OCI-LY1 (cell line): ENCODE results near the gene KIRREL3.

ENCODE experiments used
- H2AFZ ChIP-seq: fragments of 200-600 bp; sonication (generic), shearing (Covaris generic); 2 replicates; pipeline ENCODE4 v1.6.0; 2014; ENCODE audit warnings: antibody characterized with exemption, mild to moderate bottlenecking, low read length
- H3F3A ChIP-seq: fragments of 200-600 bp; sonication (generic), shearing (Covaris generic); 2 replicates; pipeline ENCODE4 v1.6.0; 2014; ENCODE audit warnings: mild to moderate bottlenecking, antibody characterized with exemption, low read length, moderate library complexity; ENCODE audit not compliant: insufficient read depth
- H3K27ac ChIP-seq: fragments of 200-600 bp; sonication (generic); 2 replicates; pipeline ENCODE4 v1.5.1; 2014; ENCODE audit warnings: low read length, mixed run types, mild to moderate bottlenecking, low read depth; ENCODE audit not compliant: poor library complexity, severe bottlenecking
- H3K27me3 ChIP-seq: fragments of 200-600 bp; sonication (generic); 2 replicates; pipeline ENCODE4 v1.6.0; 2014; ENCODE audit warnings: antibody characterized with exemption, mild to moderate bottlenecking, low read length, moderate library complexity; ENCODE audit not compliant: insufficient read depth
- H3K36me3 ChIP-seq: fragments of 200-600 bp; sonication (generic); 2 replicates; pipeline ENCODE4 v1.6.1; 2014; ENCODE audit warnings: mild to moderate bottlenecking, antibody characterized with exemption, low read length, moderate library complexity, mixed read lengths; ENCODE audit not compliant: insufficient read depth
- H3K4me1 ChIP-seq: fragments of 200-600 bp; sonication (generic); 2 replicates; pipeline ENCODE4 v1.5.1; 2014; ENCODE audit warnings: mild to moderate bottlenecking, low read length, moderate library complexity; ENCODE audit not compliant: insufficient read depth, severe bottlenecking
- H3K4me2 ChIP-seq: fragments of 200-600 bp; sonication (generic), shearing (Covaris generic); 2 replicates; pipeline ENCODE4 v1.6.1; 2014; ENCODE audit warnings: low read length
- H3K4me3 ChIP-seq: fragments of 200-600 bp; sonication (generic); 2 replicates; pipeline ENCODE4 v1.5.1; 2014; ENCODE audit warnings: low read length, low read depth, mild to moderate bottlenecking, mixed read lengths; ENCODE audit not compliant: poor library complexity, severe bottlenecking
- H3K79me2 ChIP-seq: fragments of 200-600 bp; shearing (Covaris generic); 2 replicates; pipeline ENCODE4 v1.6.1; 2016; ENCODE audit warnings: mixed run types, low read length, mixed read lengths; ENCODE audit not compliant: insufficient read depth
- H3K9ac ChIP-seq: fragments of 200-600 bp; sonication (generic), shearing (Covaris generic); 2 replicates; pipeline ENCODE4 v1.6.1; 2014; ENCODE audit warnings: mild to moderate bottlenecking, low read length, mixed read lengths
- H3K9me2 ChIP-seq: fragments of 200-600 bp; sonication (generic), shearing (Covaris generic); 2 replicates; pipeline ENCODE4 v1.6.1; 2014; ENCODE audit warnings: low read depth, mild to moderate bottlenecking, low read length, mixed read lengths
- H3K9me3 ChIP-seq: fragments of 200-600 bp; shearing (Covaris generic); 2 replicates; pipeline ENCODE4 v1.6.1; 2014; ENCODE audit warnings: low read length, mixed read lengths
- H4K20me1 ChIP-seq: fragments of 200-600 bp; sonication (generic), shearing (Covaris generic); 2 replicates; pipeline ENCODE4 v1.6.0; 2016; ENCODE audit warnings: mild to moderate bottlenecking, low read length; ENCODE audit not compliant: insufficient read depth
- EZH2 ChIP-seq: fragments of 200-600 bp; sonication (generic), shearing (Covaris generic); IDR thresholded peaks from 2 replicates; pipeline ENCODE4 v1.8.0; 2017; ENCODE audit warnings: borderline replicate concordance, mixed run types, mild to moderate bottlenecking, antibody characterized with exemption, low read length, moderate library complexity, mixed read lengths
- TF ChIP-seq, protein P1 (sequence below): fragments of 200-600 bp; sonication (generic), shearing (Covaris generic); IDR thresholded peaks from 2 replicates; pipeline ENCODE4 v1.5.1; 2017; ENCODE audit warnings: mild to moderate bottlenecking, antibody characterized with exemption, low read length, moderate library complexity, mixed read lengths

The KIRREL3 gene

DNA sequence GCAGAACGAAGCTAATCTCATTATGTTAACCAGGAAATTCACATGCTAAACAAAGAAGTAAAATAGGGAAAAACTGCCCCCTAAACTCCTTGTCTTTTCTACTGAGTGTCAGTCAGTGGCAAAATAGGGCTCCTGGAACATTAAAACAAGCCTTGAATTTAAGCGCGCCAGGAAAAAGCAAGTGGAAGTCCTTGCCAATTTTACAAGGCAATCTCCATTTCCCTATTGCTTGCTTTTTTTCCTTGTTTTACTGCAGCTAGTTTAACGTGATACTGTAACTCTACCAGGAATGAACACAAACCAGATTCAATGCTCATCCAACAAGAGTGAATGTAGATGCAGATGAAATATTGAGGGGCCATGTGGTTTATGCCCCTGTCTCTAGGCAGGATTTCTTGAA lies 28.1 kb upstream of the KIRREL3 start:
- H3K27me3 ChIP-seq = no peaks in the 10 kb centered on the region

DNA sequence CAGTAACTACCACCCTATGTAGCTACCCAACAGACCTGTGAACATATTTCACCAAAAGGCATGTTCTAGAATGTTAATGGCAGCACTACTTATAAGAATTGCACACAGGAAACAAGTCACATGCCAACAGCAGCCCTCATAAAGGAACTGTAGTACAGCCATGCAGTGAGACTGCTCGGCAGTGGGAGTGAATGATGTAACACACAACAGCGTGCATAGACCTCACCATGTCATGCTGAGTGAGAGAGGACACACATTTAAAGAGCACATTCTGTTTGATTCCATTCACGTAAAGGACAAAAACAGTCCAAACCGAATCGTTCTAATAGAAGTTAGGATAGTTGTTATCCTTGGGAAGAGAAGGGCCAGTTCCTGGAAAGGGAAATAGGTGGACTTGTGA lies 27.2 kb upstream of the KIRREL3 start:
- H3K36me3 ChIP-seq = no peaks in the 10 kb centered on the region
- no peaks in the 10 kb centered on the region for H3K4me1 ChIP-seq
- no peak overlapping the region for H3K27ac ChIP-seq
- H3K4me2 ChIP-seq = no peak overlapping the region
- H3K9ac ChIP-seq = no peak overlapping the region
- TF ChIP-seq EZH2 = no peak
- TF ChIP-seq, protein P1, sequence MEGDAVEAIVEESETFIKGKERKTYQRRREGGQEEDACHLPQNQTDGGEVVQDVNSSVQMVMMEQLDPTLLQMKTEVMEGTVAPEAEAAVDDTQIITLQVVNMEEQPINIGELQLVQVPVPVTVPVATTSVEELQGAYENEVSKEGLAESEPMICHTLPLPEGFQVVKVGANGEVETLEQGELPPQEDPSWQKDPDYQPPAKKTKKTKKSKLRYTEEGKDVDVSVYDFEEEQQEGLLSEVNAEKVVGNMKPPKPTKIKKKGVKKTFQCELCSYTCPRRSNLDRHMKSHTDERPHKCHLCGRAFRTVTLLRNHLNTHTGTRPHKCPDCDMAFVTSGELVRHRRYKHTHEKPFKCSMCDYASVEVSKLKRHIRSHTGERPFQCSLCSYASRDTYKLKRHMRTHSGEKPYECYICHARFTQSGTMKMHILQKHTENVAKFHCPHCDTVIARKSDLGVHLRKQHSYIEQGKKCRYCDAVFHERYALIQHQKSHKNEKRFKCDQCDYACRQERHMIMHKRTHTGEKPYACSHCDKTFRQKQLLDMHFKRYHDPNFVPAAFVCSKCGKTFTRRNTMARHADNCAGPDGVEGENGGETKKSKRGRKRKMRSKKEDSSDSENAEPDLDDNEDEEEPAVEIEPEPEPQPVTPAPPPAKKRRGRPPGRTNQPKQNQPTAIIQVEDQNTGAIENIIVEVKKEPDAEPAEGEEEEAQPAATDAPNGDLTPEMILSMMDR = no peak
- H3K4me3 ChIP-seq = no peak overlapping the region
- H3K27me3 ChIP-seq = no peaks in the 10 kb centered on the region
- H3F3A ChIP-seq = no peaks in the 10 kb centered on the region
- no peaks in the 10 kb centered on the region for H4K20me1 ChIP-seq
- no peak overlapping the region for H2AFZ ChIP-seq
- H3K9me3 ChIP-seq = no peaks in the 10 kb centered on the region
- no peaks in the 10 kb centered on the region for H3K9me2 ChIP-seq
- H3K79me2 ChIP-seq = no peaks in the 10 kb centered on the region

More for the DNA sequence above, 28.1 kb upstream of the KIRREL3 start:
- Histone ChIP-seq H3F3A (no peaks in the 10 kb centered on the region), H3K4me1 (no peaks in the 10 kb centered on the region), H3K27ac (no peak overlapping the region), H3K79me2 (no peaks in the 10 kb centered on the region), H3K9me3 (no peaks in the 10 kb centered on the region), H3K36me3 (no peaks in the 10 kb centered on the region), H3K4me3 (no peak overlapping the region), H3K4me2 (no peak overlapping the region), H3K9me2 (no peaks in the 10 kb centered on the region), H2AFZ (no peak overlapping the region), H4K20me1 (no peaks in the 10 kb centered on the region), H3K9ac (no peak overlapping the region)
- TF ChIP-seq, protein P1 = no peak
- TF ChIP-seq EZH2 = no peak

DNA sequence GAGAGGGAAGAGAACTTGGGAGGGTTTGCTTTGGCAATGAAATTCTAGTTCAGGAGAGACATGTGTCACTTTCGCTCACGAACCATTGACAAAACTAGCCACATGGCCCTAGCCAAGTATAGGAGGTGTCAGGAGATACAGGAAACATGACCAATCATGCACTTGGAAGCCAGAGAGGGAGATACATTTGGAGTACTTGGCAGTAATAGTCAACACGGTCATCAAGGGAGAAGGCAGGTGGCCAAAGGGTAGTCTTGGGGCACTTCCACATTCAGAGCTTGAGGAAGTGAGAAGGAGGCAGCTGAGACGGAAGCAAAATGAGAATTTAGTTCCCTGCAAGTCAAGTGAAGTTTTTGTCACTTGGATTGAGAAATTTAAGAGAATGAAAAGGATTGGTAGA lies 26.4 kb upstream of the KIRREL3 start:
- Histone ChIP-seq H3K79me2 (no peaks in the 10 kb centered on the region), H2AFZ (no peak overlapping the region), H3K4me1 (no peaks in the 10 kb centered on the region), H3K27me3 (no peaks in the 10 kb centered on the region), H3K4me2 (no peak overlapping the region), H3K9ac (no peak overlapping the region), H4K20me1 (no peaks in the 10 kb centered on the region), H3K9me3 (no peaks in the 10 kb centered on the region), H3F3A (no peaks in the 10 kb centered on the region), H3K36me3 (no peaks in the 10 kb centered on the region), H3K9me2 (no peaks in the 10 kb centered on the region), H3K4me3 (no peak overlapping the region), H3K27ac (no peak overlapping the region)
- TF ChIP-seq, protein P1 = no peak
- TF ChIP-seq EZH2 = no peak
